KOPT-K1 (cell line): ENCODE data around the gene RNF19B.
"Not testable (repeated sequence)": the region's sequence is repeated elsewhere in the genome, so short reads cannot be mapped to it uniquely, and the experiment has no call there.

ENCODE experiments used
- H3K27ac ChIP-seq: fragments of 200-600 bp; sonication (generic); 2 replicates; pipeline ENCODE4 v1.5.1; 2016; ENCODE audit warnings: antibody characterized with exemption, mild to moderate bottlenecking, low read depth, low read length; ENCODE audit not compliant: poor library complexity, severe bottlenecking
- H3K36me3 ChIP-seq: fragments of 200-600 bp; sonication (generic); 2 replicates; pipeline ENCODE4 v1.5.1; 2017; ENCODE audit warnings: antibody characterized with exemption, mild to moderate bottlenecking, low read length, moderate library complexity; ENCODE audit not compliant: insufficient read depth
- H3K9me3 ChIP-seq: fragments of 200-600 bp; sonication (generic); 2 replicates; pipeline ENCODE4 v1.5.1; 2017; ENCODE audit warnings: antibody characterized with exemption, low read length, mild to moderate bottlenecking; ENCODE audit not compliant: insufficient read depth, poor library complexity, severe bottlenecking

The RNF19B gene

DNA sequence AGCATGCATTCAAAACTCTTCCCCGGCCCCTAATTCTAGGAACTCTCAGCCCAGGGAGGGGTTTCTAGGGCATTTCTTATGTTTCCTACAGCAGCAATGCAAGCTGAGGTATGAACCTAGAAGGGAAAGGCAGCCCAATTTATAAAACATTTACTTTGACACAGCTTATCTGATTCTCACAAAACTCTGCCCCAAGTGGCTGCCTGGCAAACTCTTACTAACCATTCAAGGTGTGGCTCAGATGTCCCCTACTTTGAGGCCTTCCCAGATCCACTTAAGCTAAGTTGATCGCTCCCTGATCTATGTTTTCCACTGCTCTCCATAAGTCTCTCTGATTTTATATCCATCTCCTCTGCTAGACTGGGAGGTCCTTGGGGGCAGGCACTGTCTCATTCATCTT lies 36.7 kb upstream of the RNF19B start:
- peaks cover 47% of the 10 kb centered on the region for H3K36me3 ChIP-seq
- H3K27ac ChIP-seq, result no peak overlapping the region
- no peaks in the 10 kb centered on the region for H3K9me3 ChIP-seq

DNA sequence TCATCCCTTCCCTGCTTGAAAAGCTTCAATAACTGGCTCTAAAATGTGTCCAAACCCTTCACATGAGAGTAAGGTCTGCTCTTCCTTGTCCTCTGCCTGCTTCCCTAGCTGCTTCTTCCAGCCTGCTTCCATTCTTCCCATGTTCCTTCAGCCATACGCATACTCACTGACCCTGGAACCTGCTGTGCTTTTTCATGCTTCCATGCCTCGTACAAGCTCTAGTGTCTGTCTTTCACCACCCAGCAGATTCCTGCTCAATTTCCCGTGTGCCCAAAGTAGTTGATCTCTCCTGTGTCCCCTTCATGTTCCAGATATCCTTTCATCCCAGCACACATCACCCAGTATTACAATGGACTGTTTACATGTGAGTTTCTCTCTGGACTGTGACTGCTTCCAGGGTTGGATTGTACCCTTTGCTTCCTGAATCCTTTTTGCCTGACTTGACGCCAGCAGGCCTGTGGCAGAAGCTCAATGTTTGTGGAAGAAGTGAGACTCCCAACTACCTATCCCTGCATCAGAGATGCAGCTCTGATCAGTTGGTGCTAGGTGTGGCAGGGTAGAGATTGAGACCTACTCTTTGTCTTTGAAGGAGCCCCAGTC lies 35.9 kb upstream of the RNF19B start:
- Histone ChIP-seq H3K27ac (no peak overlapping the region), H3K9me3 (no peaks in the 10 kb centered on the region), H3K36me3 (peaks cover 39% of the 10 kb centered on the region)

GRCh38 chr1:32998997-32999396 lies 34.4 kb upstream of the RNF19B start:
- Histone ChIP-seq H3K27ac (no peak overlapping the region), H3K36me3 (peaks cover 26% of the 10 kb centered on the region), H3K9me3 (no peaks in the 10 kb centered on the region)

GRCh38 chr1:32998064-32998463 lies 33.5 kb upstream of the RNF19B start:
- Histone ChIP-seq H3K9me3 (no peaks in the 10 kb centered on the region), H3K36me3 (peaks cover 17% of the 10 kb centered on the region), H3K27ac (no peak overlapping the region)

GRCh38 chr1:32997381-32997891 lies 32.8 kb upstream of the RNF19B start:
- Histone ChIP-seq H3K27ac (no peak overlapping the region), H3K9me3 (no peaks in the 10 kb centered on the region)

GRCh38 chr1:32993324-32993636 lies 28.7 kb upstream of the RNF19B start:
- H3K27ac ChIP-seq, H3K36me3 ChIP-seq, H3K9me3 ChIP-seq: not testable (repeated sequence)

More at GRCh38 chr1:32997381-32997891, 32.8 kb upstream of the RNF19B start:
- peaks cover 11% of the 10 kb centered on the region for H3K36me3 ChIP-seq

- no peaks in the 10 kb centered on the region for H3K36me3 ChIP-seq
- peak overlapping the region; percentile 9 for H3K27ac ChIP-seq
- no peaks in the 10 kb centered on the region for H3K9me3 ChIP-seq
Observed at GRCh38 chr1:32992489-32993323, 28.1 kb upstream of the RNF19B start.

- Histone ChIP-seq H3K36me3 (no peaks in the 10 kb centered on the region), H3K9me3 (no peaks in the 10 kb centered on the region), H3K27ac (peak overlapping the region; percentile 9)
Observed at GRCh38 chr1:32991819-32992488, 27.3 kb upstream of the RNF19B start.

GRCh38 chr1:32991386-32991785 lies 26.8 kb upstream of the RNF19B start:
- Histone ChIP-seq H3K36me3 (no peaks in the 10 kb centered on the region), H3K9me3 (no peaks in the 10 kb centered on the region), H3K27ac (no peak overlapping the region)

GRCh38 chr1:32990887-32991286 lies 26.3 kb upstream of the RNF19B start:
- Histone ChIP-seq H3K27ac (no peak overlapping the region), H3K9me3 (no peaks in the 10 kb centered on the region)

DNA sequence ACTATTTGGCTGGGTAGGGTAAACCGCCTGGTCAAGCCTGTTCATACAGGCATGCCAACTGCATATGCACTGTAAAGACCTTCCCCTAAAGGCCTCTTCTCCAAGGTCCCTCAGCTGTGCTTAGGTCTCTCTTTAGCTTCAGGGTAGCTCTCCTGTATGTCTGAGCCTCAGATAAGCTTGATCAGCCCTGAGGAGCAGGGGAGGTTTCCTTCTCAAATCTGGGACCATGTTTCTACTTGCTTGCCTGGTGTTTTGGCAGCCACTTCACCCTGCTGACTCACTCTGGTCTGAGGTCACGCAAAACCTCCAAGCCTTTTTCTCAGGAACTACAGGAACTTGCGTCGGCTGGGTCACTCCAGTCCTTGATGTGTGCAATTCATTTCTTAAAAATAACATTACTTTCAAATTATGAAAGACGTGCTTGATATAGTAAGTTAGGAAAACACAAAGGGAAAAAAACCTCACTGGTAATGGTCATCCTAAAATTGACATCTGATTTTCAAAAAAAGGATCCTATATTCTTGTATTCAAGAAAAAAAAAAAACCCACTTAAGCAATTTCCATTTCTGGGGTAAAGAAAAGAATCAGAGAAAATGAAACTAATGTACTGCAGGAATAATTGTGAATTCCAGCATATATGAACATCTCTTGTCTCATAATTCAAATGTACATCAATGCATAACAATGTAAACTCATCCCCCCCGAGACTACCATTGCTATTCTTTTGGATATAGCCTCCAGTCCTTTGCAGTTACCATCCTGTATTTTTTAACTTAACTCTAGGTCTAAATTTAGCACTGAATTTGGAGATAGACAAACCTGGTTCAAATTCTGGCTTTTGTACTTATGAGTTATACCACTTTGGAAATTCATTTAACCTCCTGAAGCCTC lies 24.8 kb upstream of the RNF19B start:
- Histone ChIP-seq H3K27ac (no peak overlapping the region), H3K9me3 (no peaks in the 10 kb centered on the region), H3K36me3 (no peaks in the 10 kb centered on the region)

More at GRCh38 chr1:32990887-32991286, 26.3 kb upstream of the RNF19B start:
- no peaks in the 10 kb centered on the region for H3K36me3 ChIP-seq

DNA sequence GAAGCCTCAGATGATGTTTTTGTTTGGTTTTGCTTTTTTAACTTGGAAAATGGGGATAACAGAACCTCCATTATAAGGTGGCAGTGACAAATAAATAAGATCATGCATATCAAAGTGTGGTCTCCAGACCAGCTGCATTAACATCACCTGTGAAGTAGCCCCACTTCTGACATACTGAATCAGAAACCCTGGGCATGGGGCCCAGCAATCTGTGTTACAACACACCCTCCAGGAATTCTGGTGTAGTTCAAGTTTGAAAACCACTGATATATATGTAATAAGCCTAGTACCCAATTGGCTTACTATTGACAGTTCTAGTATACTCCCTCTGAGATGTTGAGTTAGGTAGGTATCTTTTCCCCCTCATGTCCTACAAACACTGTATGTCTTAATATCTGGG lies 24.1 kb upstream of the RNF19B start:
- Histone ChIP-seq H3K36me3 (no peaks in the 10 kb centered on the region), H3K9me3 (no peaks in the 10 kb centered on the region), H3K27ac (no peak overlapping the region)

DNA sequence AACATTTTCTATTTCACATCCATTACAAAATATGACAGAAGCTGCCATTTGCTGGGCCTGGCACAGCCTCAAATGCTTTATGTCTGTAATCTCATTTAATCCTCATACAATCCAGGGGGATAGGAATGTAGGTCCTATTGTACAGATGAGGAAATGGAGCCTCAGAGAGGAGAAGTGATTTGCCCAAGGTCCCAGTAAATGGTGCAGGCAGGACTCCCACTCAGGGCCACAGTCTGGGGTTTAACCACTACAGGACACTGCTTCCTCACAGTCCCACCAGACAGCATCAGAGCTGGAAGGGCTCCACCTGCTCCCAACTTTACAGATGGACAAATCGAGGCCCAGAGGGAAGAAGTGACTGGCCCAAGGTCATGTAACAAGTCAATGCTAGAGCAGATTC lies 20.6 kb upstream of the RNF19B start:
- no peaks in the 10 kb centered on the region for H3K9me3 ChIP-seq
- H3K36me3 ChIP-seq, result no peaks in the 10 kb centered on the region
- no peak overlapping the region for H3K27ac ChIP-seq

DNA sequence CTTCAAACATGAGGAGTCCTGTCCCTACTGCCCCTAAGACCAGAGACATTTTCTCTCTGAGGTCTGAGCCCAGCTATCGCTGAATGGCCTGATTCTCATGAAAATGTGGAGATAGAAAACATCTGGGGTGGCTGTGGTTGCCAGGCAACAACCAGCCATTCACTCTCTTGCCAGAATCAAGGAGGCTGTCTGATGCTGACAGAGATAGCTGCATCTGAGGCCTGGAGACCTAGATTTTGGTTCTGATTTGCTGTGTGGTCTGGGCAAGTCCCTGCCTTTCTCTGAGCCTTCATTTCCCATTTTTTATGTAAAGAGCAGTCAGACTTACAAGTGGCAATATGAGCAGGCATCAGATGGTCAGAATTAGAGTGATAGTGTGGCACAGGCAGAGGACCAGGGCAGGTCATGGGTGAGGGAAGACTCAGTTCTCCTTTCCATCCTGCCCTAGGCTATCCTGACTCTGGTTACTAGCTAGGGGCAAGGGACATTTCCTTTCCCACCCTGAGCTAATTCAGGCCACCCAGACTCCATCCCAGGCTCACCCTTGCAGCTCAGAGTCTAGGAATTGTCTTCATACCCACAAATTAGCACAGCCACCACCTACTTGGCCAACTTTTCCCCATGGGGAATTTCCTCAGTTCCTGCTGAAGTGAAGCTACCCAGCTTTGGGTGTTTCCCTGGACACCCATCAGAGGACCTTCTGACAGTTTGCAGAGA lies 20.0 kb upstream of the RNF19B start:
- Histone ChIP-seq H3K27ac (no peak overlapping the region), H3K36me3 (no peaks in the 10 kb centered on the region), H3K9me3 (no peaks in the 10 kb centered on the region)
